PC-9 (cell line): ENCODE data around the gene SLX4IP. TPM values are rescaled to one million over a fixed set of nuclear protein-coding genes. Genes with fewer than 3 reads are reported as not detected.

Experiments used
- BruUV-seq: library from RNA; stranded (reverse); fragments of 400-500 nt; replicated peaks from 2 replicates; lab custom pipeline; 2021; lab: Mats Ljungman, UMichigan
- CTCF ChIA-PET: fragments of 300-600 bp; sonication (Branson Sonifier 250); formaldehyde crosslinking; loops from one replicate; lab custom pipeline; 2022; ENCODE audit warnings: antibody characterized with exemption; lab: Charles Lee
- POLR2A ChIA-PET: fragments of 300-600 bp; sonication (Branson Sonifier 250); formaldehyde crosslinking; loops from one replicate; lab custom pipeline; 2022; ENCODE audit warnings: antibody characterized with exemption; ENCODE audit not compliant: unreplicated experiment; lab: Charles Lee
- DNase-seq, 2 experiments: peaks; one replicate each; pipeline versions ENCODE4 v3.0.0 to v3.0.0-alpha.2; 2015 to 2022; ENCODE audit warnings: mixed read lengths in 1 of 2
- H2AFZ ChIP-seq: fragments of 200-600 bp; sonication (generic); 2 replicates; pipeline ENCODE4 v1.8.1; 2017; ENCODE audit warnings: antibody characterized with exemption
- H3F3A ChIP-seq: fragments of 200-600 bp; sonication (generic); 2 replicates; pipeline ENCODE4 v1.8.1; 2017; ENCODE audit warnings: antibody characterized with exemption, mild to moderate bottlenecking, low read depth; ENCODE audit not compliant: insufficient read depth
- H3K27ac ChIP-seq: fragments of 200-600 bp; sonication (generic); 2 replicates; pipeline ENCODE4 v1.6.1; 2016; ENCODE audit warnings: mixed run types
- H3K27me3 ChIP-seq: fragments of 200-600 bp; sonication (generic); 2 replicates; pipeline ENCODE4 v1.6.1; 2016; ENCODE audit warnings: low read depth, mixed run types; ENCODE audit not compliant: insufficient read depth
- H3K36me3 ChIP-seq: fragments of 200-600 bp; sonication (generic); 2 replicates; pipeline ENCODE4 v1.6.1; 2016; ENCODE audit warnings: low read depth, mixed run types
- H3K4me1 ChIP-seq: fragments of 200-600 bp; sonication (generic); replicated peaks from 2 replicates; pipeline ENCODE4 v1.6.1; 2016; ENCODE audit warnings: mixed run types; ENCODE audit not compliant: insufficient read depth
- H3K4me2 ChIP-seq: fragments of 200-600 bp; sonication (generic); 2 replicates; pipeline ENCODE4 v1.6.1; 2017; ENCODE audit warnings: mixed run types
- H3K4me3 ChIP-seq: fragments of 200-600 bp; sonication (generic); 2 replicates; pipeline ENCODE4 v1.6.1; 2016; ENCODE audit warnings: mixed run types
- H3K79me2 ChIP-seq: fragments of 200-600 bp; sonication (generic); 2 replicates; pipeline ENCODE4 v1.6.1; 2017; ENCODE audit warnings: low read depth, mixed run types
- H3K9me2 ChIP-seq: fragments of 200-600 bp; sonication (generic); 2 replicates; pipeline ENCODE4 v1.8.1; 2017; ENCODE audit warnings: mild to moderate bottlenecking; ENCODE audit not compliant: insufficient read depth
- H3K9me3 ChIP-seq: fragments of 200-600 bp; sonication (generic); 2 replicates; pipeline ENCODE4 v1.8.1; 2016; ENCODE audit warnings: low read depth; ENCODE audit not compliant: insufficient read depth
- H4K20me1 ChIP-seq: fragments of 200-600 bp; sonication (generic); 2 replicates; pipeline ENCODE4 v1.8.1; 2017; ENCODE audit not compliant: insufficient read depth
- EZH2 ChIP-seq: fragments of 200-600 bp; sonication (generic); IDR thresholded peaks from 2 replicates; pipeline ENCODE4 v1.8.0; 2017; ENCODE audit warnings: antibody characterized with exemption, low read depth
- intact Hi-C: fragments of 100-400 bp; cut with micrococcal nuclease; formaldehyde crosslinking; loops from one replicate; pipeline ENCODE4 v1.10.0; 2022; ENCODE audit not compliant: unreplicated experiment
- total RNA-seq: library from RNA; stranded (reverse); gene quantifications from 2 replicates; pipeline ENCODE4 v1.2.3, GENCODE V29; 2021
- TF ChIP-seq, protein P1 (sequence below): fragments of 200-600 bp; sonication (generic); conservative IDR thresholded peaks from 2 replicates; pipeline ENCODE4 v1.6.1; 2017; ENCODE audit warnings: mixed run types, antibody characterized with exemption, mild to moderate bottlenecking, moderate library complexity

The SLX4IP gene
- total RNA-seq, 1 experiment from 2014 or later: 13.4 TPM

DNA sequence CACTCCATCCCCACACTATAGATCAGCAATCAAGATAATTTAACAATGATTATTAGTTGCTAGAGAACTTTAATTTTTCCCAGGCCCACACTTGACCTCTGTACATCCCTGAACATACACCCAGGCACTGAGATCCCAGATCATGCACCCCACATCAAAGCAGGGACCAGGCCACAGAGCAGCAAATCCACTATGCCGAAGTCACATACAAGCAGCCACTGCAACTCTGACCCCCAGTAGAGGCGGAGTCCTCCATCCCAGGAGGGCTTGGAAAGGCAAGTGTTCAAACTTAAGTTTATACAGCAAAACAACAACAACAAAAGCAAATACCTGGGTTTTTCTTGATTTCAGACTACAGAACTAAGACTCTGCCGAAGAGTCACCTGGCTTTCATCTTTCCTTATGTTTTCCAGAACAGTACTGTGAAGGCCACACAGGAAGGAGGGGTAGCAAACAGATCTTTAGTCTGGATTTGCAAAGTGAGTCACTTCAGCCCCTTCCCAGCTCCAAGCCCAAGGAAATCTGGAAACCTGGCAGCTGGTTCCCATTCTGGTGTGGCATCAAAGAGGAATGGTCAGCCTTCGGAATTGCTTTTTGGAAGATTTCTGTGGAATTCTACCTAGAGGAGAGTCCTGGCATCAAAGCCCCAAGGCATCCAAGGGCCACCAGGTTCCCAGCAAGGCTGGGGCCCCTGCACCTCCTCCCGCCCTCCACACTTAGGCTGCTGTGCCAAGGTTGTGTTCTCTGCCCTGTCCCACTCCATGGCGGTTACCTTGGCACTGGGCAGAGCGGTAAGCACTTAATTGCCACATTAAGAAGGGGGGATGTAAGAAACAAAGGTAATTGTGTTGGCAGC is 231.3 kb downstream of the SLX4IP start:
- Histone ChIP-seq H3K36me3 (peaks cover 27% of the 10 kb centered on the region; the same call in 1 of the 2 replicates), H3K27me3 (no peaks in the 10 kb centered on the region), H3K9me3 (no peaks in the 10 kb centered on the region), H3K4me3 (no peak overlapping the region), H3F3A (no peaks in the 10 kb centered on the region; the same call in 1 of the 2 replicates), H3K79me2 (peaks cover 66% of the 10 kb centered on the region), H3K4me2 (no peak overlapping the region), H4K20me1 (peaks cover 4% of the 10 kb centered on the region; the same call in 1 of the 2 replicates), H3K9me2 (no peaks in the 10 kb centered on the region), H2AFZ (no peak overlapping the region), H3K4me1 (0 out of 2 replicates have a peak, but pooled peaks cover 5% of the 10 kb centered on the region), H3K27ac (no peak overlapping the region)
- no TSS peak for BruUV-seq
- POLR2A ChIA-PET: interaction anchor here (0.7 kb wide), 1 partner anchor 499 kb away, joined by 3 read pairs; no protein-coding TSS in a partner anchor
- DNase-seq: no peak
- TF ChIP-seq EZH2: no peak
- TF ChIP-seq, protein P1, sequence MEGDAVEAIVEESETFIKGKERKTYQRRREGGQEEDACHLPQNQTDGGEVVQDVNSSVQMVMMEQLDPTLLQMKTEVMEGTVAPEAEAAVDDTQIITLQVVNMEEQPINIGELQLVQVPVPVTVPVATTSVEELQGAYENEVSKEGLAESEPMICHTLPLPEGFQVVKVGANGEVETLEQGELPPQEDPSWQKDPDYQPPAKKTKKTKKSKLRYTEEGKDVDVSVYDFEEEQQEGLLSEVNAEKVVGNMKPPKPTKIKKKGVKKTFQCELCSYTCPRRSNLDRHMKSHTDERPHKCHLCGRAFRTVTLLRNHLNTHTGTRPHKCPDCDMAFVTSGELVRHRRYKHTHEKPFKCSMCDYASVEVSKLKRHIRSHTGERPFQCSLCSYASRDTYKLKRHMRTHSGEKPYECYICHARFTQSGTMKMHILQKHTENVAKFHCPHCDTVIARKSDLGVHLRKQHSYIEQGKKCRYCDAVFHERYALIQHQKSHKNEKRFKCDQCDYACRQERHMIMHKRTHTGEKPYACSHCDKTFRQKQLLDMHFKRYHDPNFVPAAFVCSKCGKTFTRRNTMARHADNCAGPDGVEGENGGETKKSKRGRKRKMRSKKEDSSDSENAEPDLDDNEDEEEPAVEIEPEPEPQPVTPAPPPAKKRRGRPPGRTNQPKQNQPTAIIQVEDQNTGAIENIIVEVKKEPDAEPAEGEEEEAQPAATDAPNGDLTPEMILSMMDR: no peak
- intact Hi-C loops: no loop called here
- CTCF ChIA-PET: no interaction called here

DNA sequence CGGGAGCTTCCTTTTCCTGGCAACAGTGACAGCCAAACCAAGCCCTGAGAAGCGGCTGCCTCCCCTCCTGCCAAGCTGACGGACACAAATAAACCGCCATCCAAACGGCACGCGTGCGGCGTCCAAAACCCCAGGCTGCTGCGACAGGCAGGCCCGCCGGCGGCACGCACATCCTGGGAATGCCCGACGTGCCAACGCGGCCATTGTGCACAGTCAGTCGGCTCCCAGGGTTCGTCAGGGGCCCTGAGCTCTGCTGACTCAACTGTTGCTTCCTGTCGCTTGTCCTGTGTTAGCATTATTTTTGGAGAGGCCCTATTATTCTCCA is 231.9 kb downstream of the SLX4IP start:
- no peak overlapping the region for H3K4me3 ChIP-seq
- H3K36me3 ChIP-seq: peaks cover 24% of the 10 kb centered on the region; the same call in 1 of the 2 replicates
- intact Hi-C loops: no loop called here
- H2AFZ ChIP-seq: no peak overlapping the region
- H3F3A ChIP-seq: no peaks in the 10 kb centered on the region; the same call in 1 of the 2 replicates
- no peak overlapping the region for H3K4me2 ChIP-seq
- ChIA-PET POLR2A (interaction anchor here (0.7 kb wide), 1 partner anchor 498 kb away, joined by 3 read pairs; no protein-coding TSS in a partner anchor), CTCF (no interaction called here)
- no peak for TF ChIP-seq EZH2
- TF ChIP-seq, protein P1: no peak
- peaks cover 4% of the 10 kb centered on the region; the same call in 1 of the 2 replicates for H4K20me1 ChIP-seq
- H3K27me3 ChIP-seq: no peaks in the 10 kb centered on the region
- peaks cover 71% of the 10 kb centered on the region for H3K79me2 ChIP-seq
- H3K4me1 ChIP-seq: 0 out of 2 replicates have a peak, but pooled peaks cover 5% of the 10 kb centered on the region
- no peaks in the 10 kb centered on the region for H3K9me2 ChIP-seq
- no peak overlapping the region for H3K27ac ChIP-seq
- BruUV-seq: no TSS peak
- no peak for DNase-seq
- no peaks in the 10 kb centered on the region for H3K9me3 ChIP-seq

DNA sequence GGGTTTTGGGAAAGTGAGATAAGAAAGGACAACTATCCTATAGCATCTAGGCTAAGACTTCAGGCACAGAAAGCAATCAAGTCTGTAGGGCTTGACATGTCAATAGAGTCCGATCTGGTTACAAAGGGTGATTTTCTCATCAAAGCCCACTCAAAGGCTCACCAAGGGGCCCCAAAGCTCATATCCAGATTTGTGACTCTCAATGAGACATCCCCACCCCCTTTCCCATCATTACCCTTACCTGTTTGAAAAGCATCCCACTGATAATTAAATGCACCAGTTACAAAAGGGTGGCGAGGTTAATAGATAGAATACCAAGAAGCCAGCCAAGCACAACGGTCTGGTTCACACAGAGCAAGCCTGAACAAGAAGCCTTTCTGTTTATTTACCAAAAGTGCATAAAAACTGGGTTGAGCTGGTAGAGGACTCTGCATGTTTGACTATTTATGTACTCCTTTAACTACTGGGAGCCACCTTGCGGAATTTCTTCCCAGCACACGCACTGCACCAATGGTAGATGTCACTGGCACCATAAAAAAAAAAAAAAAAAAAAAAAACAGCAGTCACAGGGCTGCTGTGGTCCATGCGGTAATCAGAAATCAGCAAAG is 232.6 kb downstream of the SLX4IP start:
- intact Hi-C loops: no loop called here
- peaks cover 4% of the 10 kb centered on the region; the same call in 1 of the 2 replicates for H4K20me1 ChIP-seq
- no peak overlapping the region for H3K4me3 ChIP-seq
- H3K9me3 ChIP-seq: no peaks in the 10 kb centered on the region
- no peaks in the 10 kb centered on the region; the same call in 1 of the 2 replicates for H3F3A ChIP-seq
- DNase-seq: no peak
- ChIA-PET POLR2A (no interaction called here), CTCF (interaction anchor here (0.7 kb wide), 1 partner anchor 537 kb away, joined by 4 read pairs; no protein-coding TSS in a partner anchor)
- no peaks in the 10 kb centered on the region for H3K9me2 ChIP-seq
- no peak overlapping the region for H3K27ac ChIP-seq
- H2AFZ ChIP-seq: no peak overlapping the region
- no TSS peak for BruUV-seq
- no peaks in the 10 kb centered on the region for H3K27me3 ChIP-seq
- H3K79me2 ChIP-seq: peaks cover 78% of the 10 kb centered on the region
- H3K4me1 ChIP-seq: 0 out of 2 replicates have a peak, but pooled peaks cover 5% of the 10 kb centered on the region
- peaks cover 20% of the 10 kb centered on the region; the same call in 1 of the 2 replicates for H3K36me3 ChIP-seq
- no peak for TF ChIP-seq EZH2
- TF ChIP-seq, protein P1: no peak
- no peak overlapping the region for H3K4me2 ChIP-seq
